ENCODE data around the gene PBX3.

GRCh38 chr9:125821078-125821477, 73.9 kb downstream of the PBX3 start:
- no peak for TF ChIP-seq CTCF (conservative IDR thresholded peaks at IDR 0.05 in 1 of 2, IDR thresholded peaks at IDR 0.05 in 1 of 2; ENCODE audit: extremely low read depth in 1 of 2, insufficient read depth in 1 of 2, low read depth in 1 of 2, low read length in 2 of 2)
- TF ChIP-seq EZH2 (IDR thresholded peaks at IDR 0.05; ENCODE audit: borderline replicate concordance, low read length), result no peak
